Activated CD4-positive, alpha-beta T cell treated with anti-CD3 and anti-CD28 coated beads, Interleukin-2, Interleukin-6, amounts not matched to agents 100 ng/mL and 50 ng/mL, durations not matched to agents 16 hours and 8 hours (primary cell): Measurements from ENCODE around the gene TPR.

ENCODE experiments used
- DNase-seq: peaks from one replicate; pipeline ENCODE4 v3.0.0-alpha.2; 2020

The TPR gene

DNA sequence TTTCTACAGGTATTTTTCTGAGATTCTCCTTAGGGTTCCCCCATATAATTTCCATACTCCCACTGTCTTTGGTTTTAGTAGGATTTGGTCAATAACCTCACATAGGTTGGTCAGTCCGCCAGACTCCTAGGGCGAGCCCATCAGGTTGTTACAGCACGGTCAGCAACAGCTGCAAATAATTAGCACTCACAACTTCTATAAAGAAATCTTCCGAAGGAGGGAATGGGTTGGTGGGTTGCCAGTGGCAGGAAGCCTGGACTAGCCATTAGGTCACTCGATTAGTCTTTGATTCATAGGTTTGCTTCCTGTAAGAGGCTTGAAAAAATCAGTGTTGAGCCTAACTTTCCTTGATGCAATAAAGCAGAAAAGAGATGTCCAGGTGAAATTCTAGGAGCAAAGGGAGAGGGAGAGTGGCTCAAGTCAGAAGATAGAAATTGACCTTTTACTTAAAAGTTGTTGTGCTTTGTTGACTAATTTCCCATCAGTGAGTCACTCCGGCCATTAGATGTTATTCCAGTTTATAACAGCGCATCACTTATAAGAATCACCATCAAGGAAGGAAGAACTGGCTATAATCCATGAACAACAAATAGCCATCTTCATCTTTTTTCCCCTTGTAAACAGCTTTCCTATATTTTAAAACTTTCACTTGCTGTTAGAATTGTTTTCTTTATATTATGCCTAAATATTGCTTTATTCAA is 88.3 kb downstream of the TPR start:
- DNase-seq: no peak

DNA sequence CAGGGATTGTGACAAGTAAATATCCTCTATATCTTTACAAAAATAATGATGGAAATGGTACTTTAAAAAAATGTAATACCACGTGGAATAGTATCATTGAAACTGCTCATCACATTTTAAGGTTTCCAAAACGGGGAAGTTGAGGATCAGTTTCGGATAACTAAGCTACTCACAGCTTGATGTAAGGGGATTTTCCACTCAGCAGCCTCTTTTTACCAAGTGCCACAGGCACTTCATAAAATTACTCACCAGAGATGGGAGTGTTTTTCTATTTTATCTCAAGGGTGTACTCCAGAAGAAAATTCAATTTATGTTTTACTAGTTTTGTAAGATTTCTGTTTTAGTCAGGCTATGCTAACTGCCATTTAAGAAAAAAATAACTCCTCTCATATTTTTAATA is 91.7 kb downstream of the TPR start:
- DNase-seq: peak; percentile 33

DNA sequence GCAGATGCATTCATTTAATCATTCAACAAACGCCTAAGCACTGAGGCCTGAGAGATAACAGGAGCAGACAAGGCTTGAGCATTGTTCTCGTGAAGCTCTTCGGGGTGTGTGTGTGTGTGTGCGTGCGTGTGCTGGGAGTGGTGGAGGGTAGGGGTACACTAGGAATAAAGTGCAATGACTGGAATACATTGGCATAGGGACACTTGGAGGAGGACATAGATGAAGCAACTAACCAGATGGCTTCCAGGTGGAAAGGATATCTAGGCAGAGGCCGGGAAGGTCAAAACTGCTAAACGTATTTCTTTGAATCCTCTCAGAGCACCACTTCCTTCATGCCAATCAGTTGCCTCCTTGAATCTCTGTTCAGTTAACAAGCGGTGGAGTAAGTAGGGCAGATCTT is 92.6 kb downstream of the TPR start:
- no peak for DNase-seq

DNA sequence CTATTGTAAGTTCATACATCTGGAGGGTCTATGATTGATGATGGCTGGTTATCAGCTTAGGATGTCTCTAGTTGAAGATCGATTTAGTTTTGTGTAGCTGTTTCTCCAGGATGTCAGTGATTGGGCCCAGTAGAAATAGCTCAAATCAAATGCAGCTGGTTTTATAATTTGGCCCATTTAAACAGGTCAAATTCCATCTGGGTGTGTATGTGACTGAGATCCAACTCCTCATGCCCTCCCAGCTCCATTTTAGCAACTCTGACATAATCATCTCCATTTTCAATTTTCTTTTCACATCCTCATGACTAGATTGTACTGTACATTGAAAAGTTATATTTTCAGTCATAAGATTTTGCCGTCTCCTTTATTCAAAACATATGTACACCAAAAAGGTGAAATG is 99.2 kb downstream of the TPR start:
- DNase-seq: no peak

- DNase-seq: peak; percentile 20
These were observed 102.6 kb downstream of the TPR start for GRCh38 chr1:186272486-186272885.

- no peak for DNase-seq
These were observed 104.0 kb downstream of the TPR start for GRCh38 chr1:186271032-186271431.
